Cardiac septum (tissue), 1 donor: ENCODE measurements around the gene KCNJ4. TPM values are rescaled to one million over a fixed set of nuclear protein-coding genes. Genes with fewer than 3 reads are reported as not detected.

ENCODE experiments used
- DNase-seq: peaks from one replicate; pipeline ENCODE4 v3.0.0-alpha.2; 2020; ENCODE audit warnings: low spot score
- intact Hi-C: fragments of 100-400 bp; cut with DNase I; formaldehyde crosslinking; loops from one replicate; pipeline ENCODE4 v1.14.0; 2022
- total RNA-seq: library from RNA; stranded (reverse); fragmentation: NEBNext Ultra II Directional; extraction: Animal tissue kit (Norgen Biotek cat#: 25700); gene quantifications from one replicate; pipeline ENCODE4 v1.2.1, GENCODE V29; 2021
- donor health status: DM: no; HTN: no; CAD: no.

KCNJ4 gene
- total RNA-seq, 1 donor from 2014 or later = 67.8 TPM

GRCh38 chr22:38456272-38456835 is 1.4 kb upstream of the KCNJ4 start:
- DNase-seq = no peak
- intact Hi-C loops = no loop called here

DNA sequence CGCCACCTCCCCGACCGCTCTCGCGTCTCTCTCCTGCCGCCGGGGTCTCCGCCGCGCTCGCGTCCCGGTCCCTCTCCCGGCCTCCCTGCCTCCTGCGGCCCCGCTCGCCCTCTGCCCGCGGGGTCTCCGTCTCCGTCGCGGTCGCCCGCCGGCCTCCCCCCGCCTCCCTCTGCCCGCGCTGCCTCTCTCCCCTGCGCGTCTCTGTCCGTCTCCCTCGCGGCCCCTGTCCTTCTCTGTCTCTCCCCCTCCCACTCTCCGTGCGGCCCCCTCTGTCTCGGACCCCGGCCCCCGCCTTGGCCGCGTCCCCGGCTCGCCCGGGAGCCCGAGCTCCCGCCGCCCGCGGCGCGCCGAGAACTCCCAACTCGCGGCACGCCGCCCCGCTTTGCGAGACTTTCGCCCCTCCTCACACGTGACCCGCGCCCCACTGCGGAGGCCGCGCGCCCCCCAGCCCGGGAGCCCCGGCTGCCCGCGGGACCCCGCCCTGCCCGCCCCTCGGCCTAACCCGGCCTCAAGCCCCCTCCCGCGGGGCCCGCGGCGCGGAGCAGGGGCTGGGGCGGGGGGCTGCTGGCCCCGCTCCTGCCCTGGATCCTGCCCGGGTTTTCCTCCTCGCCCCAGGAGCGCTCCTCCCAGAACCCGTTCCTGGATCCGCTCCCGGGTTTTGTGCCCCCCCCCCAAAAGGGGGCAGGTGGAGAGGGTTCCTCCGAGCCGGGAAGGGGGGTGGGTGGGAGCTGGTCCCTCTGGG is 702 bp upstream of the KCNJ4 start:
- intact Hi-C loops = no loop called here
- DNase-seq = no peak

- DNase-seq = no peak
- intact Hi-C loops = no loop called here
Observed at GRCh38 chr22:38454353-38455075, 485 bp downstream of the KCNJ4 start.

- DNase-seq = no peak
- intact Hi-C loops = no loop called here
Observed at GRCh38 chr22:38453996-38454352, 1.0 kb downstream of the KCNJ4 start.

GRCh38 chr22:38453066-38453672 is 1.8 kb downstream of the KCNJ4 start:
- intact Hi-C loops = no loop called here
- no peak for DNase-seq

- intact Hi-C loops = no loop called here
- DNase-seq = peak; percentile 91
Observed at GRCh38 chr22:38452373-38453065, 2.5 kb downstream of the KCNJ4 start.

- intact Hi-C loops = no loop called here
- no peak for DNase-seq
Observed at GRCh38 chr22:38451864-38452263, 3.1 kb downstream of the KCNJ4 start.

DNA sequence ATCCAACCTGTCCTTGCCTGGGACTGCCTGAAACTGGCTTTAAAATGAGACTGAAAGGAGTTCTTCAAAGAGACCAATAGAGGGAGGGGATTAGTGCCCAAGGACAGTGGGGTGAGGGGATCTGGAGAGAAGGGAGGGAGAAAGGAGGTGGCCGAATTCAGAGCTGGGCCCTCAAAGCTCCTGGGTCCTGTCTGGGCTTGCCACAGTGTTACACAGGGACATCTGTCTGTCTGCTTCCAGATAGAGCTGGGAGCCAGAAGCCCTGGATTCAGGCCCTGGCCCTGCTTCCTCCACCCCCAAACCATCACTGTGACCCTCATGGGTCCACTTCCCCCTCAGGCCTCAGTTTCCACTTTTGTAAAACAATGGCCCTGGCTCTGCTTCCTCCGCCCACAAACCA is 3.6 kb downstream of the KCNJ4 start:
- DNase-seq = no peak
- intact Hi-C loops = no loop called here

DNA sequence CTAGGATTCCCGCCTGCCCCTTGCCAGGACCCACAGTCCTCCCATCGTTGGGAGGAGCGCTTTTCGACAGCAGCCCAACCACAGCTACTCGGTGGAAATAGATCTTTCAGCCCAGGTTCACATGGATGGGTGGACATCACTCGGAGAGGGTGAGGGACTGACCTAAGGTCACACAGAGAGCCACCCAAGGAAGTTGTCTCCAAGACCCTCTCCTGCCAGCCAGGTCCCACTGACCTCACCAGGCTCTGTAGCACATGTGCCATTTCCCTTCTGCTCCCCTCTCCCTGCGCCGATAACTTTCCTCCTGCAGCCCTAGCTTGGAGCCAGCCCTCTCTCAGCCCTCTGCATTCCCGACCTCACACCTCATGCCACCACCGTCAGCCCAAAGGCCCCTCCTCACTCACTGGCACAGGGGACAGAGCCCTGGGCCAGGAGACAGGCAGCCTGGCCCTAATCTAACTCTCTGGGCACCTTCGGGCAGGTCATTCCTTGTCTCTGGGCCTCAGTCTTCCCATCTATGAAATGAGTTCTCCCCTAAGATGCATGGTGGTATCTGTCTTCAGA is 4.7 kb downstream of the KCNJ4 start:
- DNase-seq = no peak
- intact Hi-C loops = no loop called here

- intact Hi-C loops = no loop called here
- DNase-seq = no peak
Observed at GRCh38 chr22:38449776-38450175, 5.2 kb downstream of the KCNJ4 start.

DNA sequence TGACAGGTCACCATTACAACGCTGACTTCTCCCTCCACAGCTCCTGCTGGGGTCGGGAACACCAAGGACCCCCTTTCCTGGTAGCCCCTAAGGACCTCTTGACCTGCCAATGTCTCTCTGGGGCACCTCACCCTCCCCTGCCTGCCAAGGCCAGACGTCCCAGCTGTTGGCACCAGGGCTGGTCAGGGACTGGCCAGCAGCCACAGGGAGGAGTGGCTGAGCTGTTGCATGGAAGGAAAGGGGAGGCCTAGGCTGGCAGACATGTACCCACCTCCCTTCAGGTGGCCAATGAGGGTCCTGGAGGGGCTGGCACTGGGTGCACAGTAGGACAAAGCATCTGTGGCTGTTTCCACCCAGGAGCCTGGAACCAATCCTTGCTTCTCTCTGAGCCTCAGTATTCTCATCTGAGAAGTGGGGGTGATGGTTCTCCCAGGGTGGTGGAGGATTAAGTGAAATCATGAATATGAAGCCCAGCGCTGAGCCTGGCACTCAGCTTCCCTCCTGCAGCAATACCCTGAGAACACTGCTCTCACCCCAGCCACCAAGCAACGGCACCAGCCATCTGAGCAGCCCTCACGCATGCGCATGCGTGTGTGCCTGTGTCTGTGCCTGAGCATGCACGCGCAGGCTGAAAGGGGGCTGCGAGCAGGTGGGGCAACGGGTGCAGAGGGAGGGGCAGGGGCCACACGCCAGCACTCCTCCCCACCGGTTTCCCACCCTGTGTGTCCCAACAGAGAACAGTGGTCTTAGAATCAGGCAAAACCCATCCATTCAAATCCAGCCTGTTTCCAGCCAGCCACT is 5.9 kb downstream of the KCNJ4 start:
- DNase-seq = no peak
- intact Hi-C loops = no loop called here

- DNase-seq = no peak
- intact Hi-C loops = no loop called here
Observed at GRCh38 chr22:38446018-38446601, 8.9 kb downstream of the KCNJ4 start.

DNA sequence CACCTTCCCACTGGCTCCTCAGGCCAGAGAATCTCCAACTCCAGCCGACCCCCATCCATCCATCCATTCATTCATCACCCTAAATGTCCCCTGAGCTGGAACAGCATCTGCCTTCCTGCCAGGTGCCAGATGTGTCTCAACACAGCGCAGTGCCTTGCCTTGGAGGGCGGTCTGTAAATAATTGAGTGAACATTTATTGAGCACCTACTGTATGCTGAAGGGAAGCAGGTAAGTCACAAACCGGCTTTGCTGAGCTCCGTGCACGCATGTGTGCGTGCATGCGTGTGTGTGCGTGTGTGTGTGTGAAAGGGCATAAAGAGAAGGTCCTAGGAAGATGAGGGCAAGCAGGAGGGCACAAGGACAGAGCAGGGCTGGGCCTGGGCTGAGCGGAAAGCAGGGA is 10.2 kb downstream of the KCNJ4 start:
- intact Hi-C loops = no loop called here
- no peak for DNase-seq

- DNase-seq = no peak
- intact Hi-C loops = no loop called here
Observed at GRCh38 chr22:38443628-38444521, 11.1 kb downstream of the KCNJ4 start.

- intact Hi-C loops = no loop called here
- peak; percentile 86 for DNase-seq
Observed at GRCh38 chr22:38442967-38443627, 11.9 kb downstream of the KCNJ4 start.

- intact Hi-C loops = no loop called here
- no peak for DNase-seq
Observed at GRCh38 chr22:38441620-38442287, 13.2 kb downstream of the KCNJ4 start.
